Epithelial cell of proximal tubule (primary cell): ENCODE data around the gene HS6ST3. TPM values are rescaled to one million over a fixed set of nuclear protein-coding genes. Genes with fewer than 3 reads are reported as not detected.

ENCODE experiments used
- DNase-seq: peaks from one replicate; pipeline ENCODE4 v3.0.0-alpha.2; 2011; ENCODE audit warnings: low read depth
- H3K4me3 ChIP-seq: 2 replicates; pipeline ENCODE4 v1.5.1; 2011; ENCODE audit warnings: low read depth, mild to moderate bottlenecking, low read length
- total RNA-seq: library from RNA; depleted of rRNA; stranded (reverse); fragments of >200 nt; gene quantifications from 2 replicates; pipeline ENCODE4 v1.2.3, GENCODE V29; 2015
- TF ChIP-seq, protein P1 (sequence below): conservative IDR thresholded peaks from 2 replicates; pipeline ENCODE4 v1.5.1; 2012; ENCODE audit warnings: low read depth, mild to moderate bottlenecking, low read length

Gene HS6ST3
- total RNA-seq, 1 donor from 2014 or later: 0.29 TPM

DNA sequence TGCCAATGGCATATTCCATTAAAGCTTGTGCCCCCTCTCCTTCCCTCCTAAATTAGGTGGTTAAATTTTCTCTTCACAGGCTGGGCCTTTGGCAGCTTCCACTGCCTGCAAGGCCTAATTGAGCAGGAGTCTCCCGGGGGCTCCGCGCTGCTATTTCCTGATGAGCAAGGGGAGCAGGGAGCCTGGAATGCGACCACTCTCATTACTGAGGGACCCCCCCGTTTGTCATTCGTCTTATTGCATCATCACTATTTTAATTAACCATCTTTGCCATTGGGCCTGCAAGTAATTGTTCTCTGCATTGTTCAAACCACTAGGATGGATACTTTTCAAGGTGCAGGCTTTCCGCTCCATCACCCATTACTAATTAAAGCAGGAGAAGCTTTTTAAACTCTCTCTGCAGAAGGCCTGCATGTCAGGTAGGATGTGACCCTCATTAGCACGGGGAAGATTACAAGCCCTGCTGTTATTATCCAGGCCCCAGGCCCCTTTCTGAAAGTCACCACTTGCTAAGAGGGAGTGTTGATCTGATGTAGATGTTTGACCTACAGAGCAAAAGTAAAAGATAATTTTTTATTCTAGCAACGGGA, 762.0 kb downstream of the HS6ST3 start:
- TF ChIP-seq, protein P1, sequence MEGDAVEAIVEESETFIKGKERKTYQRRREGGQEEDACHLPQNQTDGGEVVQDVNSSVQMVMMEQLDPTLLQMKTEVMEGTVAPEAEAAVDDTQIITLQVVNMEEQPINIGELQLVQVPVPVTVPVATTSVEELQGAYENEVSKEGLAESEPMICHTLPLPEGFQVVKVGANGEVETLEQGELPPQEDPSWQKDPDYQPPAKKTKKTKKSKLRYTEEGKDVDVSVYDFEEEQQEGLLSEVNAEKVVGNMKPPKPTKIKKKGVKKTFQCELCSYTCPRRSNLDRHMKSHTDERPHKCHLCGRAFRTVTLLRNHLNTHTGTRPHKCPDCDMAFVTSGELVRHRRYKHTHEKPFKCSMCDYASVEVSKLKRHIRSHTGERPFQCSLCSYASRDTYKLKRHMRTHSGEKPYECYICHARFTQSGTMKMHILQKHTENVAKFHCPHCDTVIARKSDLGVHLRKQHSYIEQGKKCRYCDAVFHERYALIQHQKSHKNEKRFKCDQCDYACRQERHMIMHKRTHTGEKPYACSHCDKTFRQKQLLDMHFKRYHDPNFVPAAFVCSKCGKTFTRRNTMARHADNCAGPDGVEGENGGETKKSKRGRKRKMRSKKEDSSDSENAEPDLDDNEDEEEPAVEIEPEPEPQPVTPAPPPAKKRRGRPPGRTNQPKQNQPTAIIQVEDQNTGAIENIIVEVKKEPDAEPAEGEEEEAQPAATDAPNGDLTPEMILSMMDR: no peak
- no peak for DNase-seq
- no peak overlapping the region for H3K4me3 ChIP-seq

DNA sequence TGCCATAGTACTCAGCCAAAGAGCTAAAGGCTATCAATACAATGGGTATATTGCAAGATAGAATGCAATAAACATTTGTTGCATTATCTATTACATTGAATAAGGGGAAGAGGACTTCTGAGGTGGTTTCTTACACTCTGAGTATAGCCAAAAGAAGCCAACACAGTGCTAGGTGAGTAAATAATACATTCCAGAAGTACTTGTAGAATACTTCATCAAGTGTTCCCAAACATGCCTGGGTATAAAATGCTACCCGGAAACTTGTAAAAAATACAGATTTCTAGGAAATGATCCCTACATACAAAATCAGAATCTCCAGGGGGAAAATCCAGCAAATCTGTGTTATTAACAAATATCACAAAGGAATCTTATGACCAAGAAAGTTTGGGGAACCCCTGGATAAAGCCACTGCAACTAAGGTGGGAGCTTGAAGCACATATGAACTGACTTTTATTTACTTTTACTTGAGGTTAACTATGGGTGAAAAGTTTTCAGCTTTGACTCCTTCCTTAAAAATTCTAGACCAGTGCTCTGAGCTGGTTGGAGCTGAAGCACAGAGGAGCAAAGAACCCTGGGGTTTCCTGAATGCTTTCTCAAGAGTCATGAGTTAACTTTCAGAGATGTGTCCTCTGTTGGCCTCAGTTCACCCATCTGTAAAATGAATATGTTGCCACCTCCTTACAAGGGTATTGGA, 768.4 kb downstream of the HS6ST3 start:
- H3K4me3 ChIP-seq: no peak overlapping the region
- TF ChIP-seq, protein P1: no peak
- DNase-seq: no peak

DNA sequence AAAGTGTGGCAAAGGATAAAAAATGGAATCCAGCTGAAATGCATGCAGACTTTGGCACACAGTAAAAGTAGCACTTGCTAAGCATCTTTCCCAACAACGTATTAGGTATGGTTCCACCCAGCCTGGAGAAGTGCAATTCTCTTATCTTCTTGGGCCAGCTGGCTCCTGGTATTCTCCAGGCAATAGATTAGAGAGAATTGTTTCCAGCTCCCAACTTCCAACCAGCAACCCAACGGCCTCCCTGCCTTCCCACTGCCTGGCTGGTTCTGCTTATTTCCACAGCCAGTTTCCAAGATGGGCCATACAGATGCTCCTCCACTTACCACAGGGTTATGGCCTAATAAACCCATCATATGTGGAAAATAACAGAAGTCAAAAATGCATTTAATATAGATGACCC, 771.0 kb downstream of the HS6ST3 start:
- TF ChIP-seq, protein P1: no peak
- H3K4me3 ChIP-seq: no peak overlapping the region

DNA sequence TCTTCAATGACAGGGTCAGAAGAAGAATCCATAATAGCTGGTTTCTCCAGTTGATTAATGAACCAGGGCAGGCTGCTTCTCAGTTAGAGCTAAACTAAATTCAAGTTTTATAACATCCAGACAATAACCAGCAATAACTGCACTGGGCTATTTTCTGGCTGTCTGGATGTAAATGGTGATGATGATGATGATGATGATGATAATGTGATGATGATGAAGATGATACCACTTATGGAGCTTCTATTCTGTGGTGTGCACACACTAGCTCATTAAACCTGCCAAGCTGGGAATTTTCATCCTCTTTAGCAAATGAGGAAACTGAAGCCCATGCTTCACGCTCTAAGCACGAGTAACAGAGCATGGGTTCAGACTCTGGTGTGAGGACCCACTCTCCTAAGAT, 772.2 kb downstream of the HS6ST3 start:
- no peak for DNase-seq
- TF ChIP-seq, protein P1: no peak
- H3K4me3 ChIP-seq: no peak overlapping the region

More for the DNA sequence above, 771.0 kb downstream of the HS6ST3 start:
- no peak for DNase-seq

DNA sequence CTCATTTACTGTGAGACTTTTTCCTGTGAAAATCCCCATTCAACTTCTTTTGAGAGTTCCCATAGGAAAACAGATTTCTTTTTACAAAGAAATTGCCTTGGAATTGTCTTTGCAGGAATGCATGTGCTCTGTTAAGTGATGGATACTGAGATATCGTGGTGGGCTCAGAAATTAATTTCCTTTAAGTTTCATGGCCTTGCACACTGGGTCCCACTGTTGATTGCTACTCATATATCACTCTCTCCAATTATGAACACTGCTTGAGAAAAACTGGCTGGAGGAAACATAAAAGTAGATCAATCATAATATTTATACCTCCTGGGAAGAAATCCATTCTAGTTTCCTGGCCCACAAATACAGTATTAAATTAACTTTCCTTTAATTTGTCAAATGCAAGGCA, 773.1 kb downstream of the HS6ST3 start:
- no peak for DNase-seq
- TF ChIP-seq, protein P1: no peak
- H3K4me3 ChIP-seq: no peak overlapping the region

DNA sequence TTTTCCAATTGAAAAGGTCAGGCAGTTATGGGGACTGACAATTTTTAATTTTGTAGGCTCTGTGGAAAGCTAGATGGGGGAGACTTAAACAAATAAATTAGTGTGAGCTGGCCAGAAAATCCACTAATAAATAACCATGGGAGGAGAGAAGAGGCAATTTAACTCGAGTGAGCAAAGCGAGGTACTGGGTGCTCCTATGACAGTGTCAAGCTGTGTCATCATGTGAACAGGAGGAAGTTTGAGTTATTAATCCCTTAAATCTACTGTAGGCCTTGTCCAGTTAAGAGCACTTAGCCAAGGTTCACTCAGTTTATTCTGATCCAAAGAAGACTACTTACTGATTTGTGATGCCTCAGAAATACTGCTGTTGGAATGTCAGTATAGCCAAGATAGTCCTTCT, 781.6 kb downstream of the HS6ST3 start:
- no peak overlapping the region for H3K4me3 ChIP-seq
- TF ChIP-seq, protein P1: no peak
- no peak for DNase-seq

DNA sequence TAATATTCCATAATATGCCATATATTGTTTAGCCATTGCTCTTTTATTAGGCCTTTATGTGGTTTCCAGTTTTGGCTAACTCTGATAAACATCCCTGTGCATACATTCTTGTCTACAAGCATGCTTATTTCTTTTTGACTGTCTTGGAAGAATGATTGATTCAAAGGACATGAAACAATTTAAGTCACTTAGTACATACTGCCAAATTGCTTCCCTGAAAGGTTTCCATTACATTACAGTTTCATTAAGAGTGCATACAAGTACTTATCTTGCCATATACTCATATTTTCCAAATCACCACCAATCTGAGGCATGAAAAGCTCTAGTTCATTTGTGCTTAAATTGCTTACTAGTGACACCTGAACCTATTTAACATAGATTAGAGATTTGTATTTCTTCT, 790.5 kb downstream of the HS6ST3 start:
- no peak overlapping the region for H3K4me3 ChIP-seq
- DNase-seq: no peak
- TF ChIP-seq, protein P1: no peak
